Measurements from ENCODE around the gene STXBP5L.

- TF ChIP-seq CTCF (IDR thresholded peaks at IDR 0.05) (no peak), POLR2A (IDR thresholded peaks at IDR 0.05) (no peak), EP300 (IDR thresholded peaks at IDR 0.05) (no peak)
Observed at GRCh38 chr3:120858521-120858920, 49.5 kb upstream of the STXBP5L start.
